Esophagus squamous epithelium (tissue), 4 donors: ENCODE results near the gene MYO15A.

Source experiments
- CTCF ChIP-seq, 6 experiments: fragments of 450-650 bp in 4 of 6; fragments of 200-600 bp in 2 of 6; sonication (generic) in 2 of 6; IDR thresholded peaks; one replicate each; pipeline ENCODE4 v1.5.1; 2016 to 2019; ENCODE audit warnings: antibody characterized with exemption in 6 of 6, mild to moderate bottlenecking in 4 of 6, moderate library complexity in 4 of 6
- POLR2A ChIP-seq, 4 donors: fragments of 450-650 bp; IDR thresholded peaks; one replicate each; pipeline ENCODE4 v1.6.1; 2017; ENCODE audit warnings: antibody characterized with exemption in 4 of 4, mild to moderate bottlenecking in 4 of 4, moderate library complexity in 3 of 4

- TF ChIP-seq CTCF (IDR thresholded peaks at IDR 0.05) (no peak), POLR2A (IDR thresholded peaks at IDR 0.05) (no peak)
Measured at GRCh38 chr17:18229254-18229653, 120.7 kb downstream of the MYO15A start.
